Upper lobe of right lung (tissue), 1 donor: ENCODE results near the gene GSAP. TPM values are rescaled to one million over a fixed set of nuclear protein-coding genes. Genes with fewer than 3 reads are reported as not detected.

Experiments
- ATAC-seq: fragments of 200-7000 bp; cut with Tn5 transposase; one replicate; pipeline ENCODE4 v1.9.1; 2020; ENCODE audit warnings: mild to moderate bottlenecking, moderate library complexity
- DNase-seq: peaks from one replicate; pipeline ENCODE4 v3.0.0-alpha.2; 2020
- H3K27ac ChIP-seq: fragments of 200-600 bp; one replicate; pipeline ENCODE4 v1.8.0; 2022
- H3K27me3 ChIP-seq: fragments of 200-600 bp; one replicate; pipeline ENCODE4 v1.8.0; 2022; ENCODE audit warnings: mild to moderate bottlenecking
- H3K36me3 ChIP-seq: fragments of 200-600 bp; one replicate; pipeline ENCODE4 v1.8.0; 2022
- H3K4me1 ChIP-seq: fragments of 200-600 bp; one replicate; pipeline ENCODE4 v1.8.0; 2022
- H3K4me3 ChIP-seq: fragments of 200-600 bp; one replicate; pipeline ENCODE4 v1.8.0; 2022; ENCODE audit warnings: mild to moderate bottlenecking
- H3K9me3 ChIP-seq: fragments of 200-600 bp; one replicate; pipeline ENCODE4 v1.8.0; 2022
- CTCF ChIP-seq: fragments of 200-600 bp; IDR thresholded peaks from one replicate; pipeline ENCODE4 v1.8.0; 2022; ENCODE audit warnings: antibody characterized with exemption
- intact Hi-C: fragments of 100-400 bp; cut with DNase I; formaldehyde crosslinking; loops from one replicate; pipeline ENCODE4 v1.11.0; 2022
- total RNA-seq: library from RNA; stranded (reverse); fragmentation: NEBNext Ultra II Directional; extraction: Animal tissue kit (Norgen Biotek cat#: 25700); gene quantifications from one replicate; pipeline ENCODE4 v1.2.1, GENCODE V29; 2021
- donor health status: DM: no; HTN: yes; CAD: no; lungs with severe emphysema.

GSAP gene
- total RNA-seq, 1 donor from 2014 or later = 64.9 TPM

- DNase-seq (no peak), ATAC-seq (no peak)
- Histone ChIP-seq H3K27ac (peak overlapping the region; percentile 17), H3K4me1 (peaks cover 1% of the 10 kb centered on the region), H3K27me3 (no peaks in the 10 kb centered on the region), H3K9me3 (no peaks in the 10 kb centered on the region), H3K36me3 (no peaks in the 10 kb centered on the region), H3K4me3 (no peak overlapping the region)
- no peak for TF ChIP-seq CTCF
- intact Hi-C loops = no loop called here
Observed at GRCh38 chr7:77420438-77420837, 4.3 kb upstream of the GSAP start.

GRCh38 chr7:77419102-77419501, 3.0 kb upstream of the GSAP start:
- Histone ChIP-seq H3K4me3 (no peak overlapping the region), H3K4me1 (peaks cover 5% of the 10 kb centered on the region), H3K9me3 (no peaks in the 10 kb centered on the region), H3K36me3 (no peaks in the 10 kb centered on the region), H3K27ac (no peak overlapping the region), H3K27me3 (no peaks in the 10 kb centered on the region)
- DNase-seq = no peak
- no peak for TF ChIP-seq CTCF
- ATAC-seq = no peak
- intact Hi-C loops = no loop called here

- Histone ChIP-seq H3K27ac (no peak overlapping the region), H3K27me3 (no peaks in the 10 kb centered on the region), H3K4me3 (no peak overlapping the region), H3K9me3 (no peaks in the 10 kb centered on the region), H3K4me1 (peaks cover 11% of the 10 kb centered on the region), H3K36me3 (no peaks in the 10 kb centered on the region)
- no peak for TF ChIP-seq CTCF
- ATAC-seq = no peak
- no peak for DNase-seq
- intact Hi-C loops = no loop called here
Observed at GRCh38 chr7:77417801-77418200, 1.7 kb upstream of the GSAP start.

- no peak for DNase-seq
- no peaks in the 10 kb centered on the region for H3K36me3 ChIP-seq
- peaks cover 11% of the 10 kb centered on the region for H3K4me1 ChIP-seq
- peak overlapping the region; percentile 72 for H3K4me3 ChIP-seq
- no peak for TF ChIP-seq CTCF
- peak overlapping the region; percentile 95 for H3K27ac ChIP-seq
- H3K27me3 ChIP-seq = no peaks in the 10 kb centered on the region
- no peaks in the 10 kb centered on the region for H3K9me3 ChIP-seq
- ATAC-seq = peak; percentile 52
- intact Hi-C loops = no loop called here
Observed at GRCh38 chr7:77416621-77417371, 647 bp upstream of the GSAP start.

GRCh38 chr7:77415476-77415822, 700 bp downstream of the GSAP start:
- no peaks in the 10 kb centered on the region for H3K36me3 ChIP-seq
- ATAC-seq (peak; percentile 43), DNase-seq (peak; percentile 72)
- no peak for TF ChIP-seq CTCF
- peak overlapping the region; percentile 95 for H3K27ac ChIP-seq
- H3K4me3 ChIP-seq = peak overlapping the region; percentile 72
- H3K9me3 ChIP-seq = no peaks in the 10 kb centered on the region
- no peaks in the 10 kb centered on the region for H3K27me3 ChIP-seq
- intact Hi-C loops = no loop called here
- peaks cover 15% of the 10 kb centered on the region for H3K4me1 ChIP-seq
